GM21515 (cell line): Measurements from ENCODE around the gene PLPP2.

Experiments used
- ATAC-seq: cut with Tn5 transposase; IDR thresholded peaks from one replicate; pipeline ENCODE4 v1.9.1; 2021; ENCODE audit not compliant: unreplicated experiment

PLPP2 gene

GRCh38 chr19:294341-294945 is 3.2 kb upstream of the PLPP2 start:
- no peak for ATAC-seq

GRCh38 chr19:293436-294110 is 2.4 kb upstream of the PLPP2 start:
- ATAC-seq = no peak

- no peak for ATAC-seq
Observed at GRCh38 chr19:292951-293350, 1.7 kb upstream of the PLPP2 start.

GRCh38 chr19:292281-292884 is 1.2 kb upstream of the PLPP2 start:
- no peak for ATAC-seq

GRCh38 chr19:291561-292280 is 518 bp upstream of the PLPP2 start:
- ATAC-seq = no peak

- ATAC-seq = no peak
Observed at GRCh38 chr19:290372-291005, 714 bp downstream of the PLPP2 start.

GRCh38 chr19:289651-290371 is 1.4 kb downstream of the PLPP2 start:
- ATAC-seq = no peak

GRCh38 chr19:288911-289310 is 2.3 kb downstream of the PLPP2 start:
- ATAC-seq = no peak

GRCh38 chr19:287381-287871 is 3.8 kb downstream of the PLPP2 start:
- no peak for ATAC-seq

GRCh38 chr19:283395-283794 is 7.8 kb downstream of the PLPP2 start:
- no peak for ATAC-seq

GRCh38 chr19:282501-282900 is 8.7 kb downstream of the PLPP2 start:
- no peak for ATAC-seq

- no peak for ATAC-seq
Observed at GRCh38 chr19:281992-282391, 9.2 kb downstream of the PLPP2 start.

- no peak for ATAC-seq
Observed at GRCh38 chr19:281156-281853, 9.9 kb downstream of the PLPP2 start.

- ATAC-seq = no peak
Observed at GRCh38 chr19:280541-281009, 10.6 kb downstream of the PLPP2 start.

GRCh38 chr19:279656-280055 is 11.5 kb downstream of the PLPP2 start:
- no peak for ATAC-seq

- no peak for ATAC-seq
Observed at GRCh38 chr19:279231-279630, 12.0 kb downstream of the PLPP2 start.

- ATAC-seq = no peak
Observed at GRCh38 chr19:277581-278165, 13.5 kb downstream of the PLPP2 start.

GRCh38 chr19:277131-277530 is 14.1 kb downstream of the PLPP2 start:
- no peak for ATAC-seq

- ATAC-seq = no peak
Observed at GRCh38 chr19:275958-276646, 15.1 kb downstream of the PLPP2 start.
